Right hindlimb (tissue), 1 donor: Measurements from ENCODE around the gene LHFPL3.
"Not testable (repeated sequence)": the region's sequence is repeated elsewhere in the genome, so short reads cannot be mapped to it uniquely, and the experiment has no call there.

Experiments
- DNase-seq: peaks from one replicate; pipeline ENCODE4 v3.0.0-alpha.2; 2018

Gene LHFPL3

DNA sequence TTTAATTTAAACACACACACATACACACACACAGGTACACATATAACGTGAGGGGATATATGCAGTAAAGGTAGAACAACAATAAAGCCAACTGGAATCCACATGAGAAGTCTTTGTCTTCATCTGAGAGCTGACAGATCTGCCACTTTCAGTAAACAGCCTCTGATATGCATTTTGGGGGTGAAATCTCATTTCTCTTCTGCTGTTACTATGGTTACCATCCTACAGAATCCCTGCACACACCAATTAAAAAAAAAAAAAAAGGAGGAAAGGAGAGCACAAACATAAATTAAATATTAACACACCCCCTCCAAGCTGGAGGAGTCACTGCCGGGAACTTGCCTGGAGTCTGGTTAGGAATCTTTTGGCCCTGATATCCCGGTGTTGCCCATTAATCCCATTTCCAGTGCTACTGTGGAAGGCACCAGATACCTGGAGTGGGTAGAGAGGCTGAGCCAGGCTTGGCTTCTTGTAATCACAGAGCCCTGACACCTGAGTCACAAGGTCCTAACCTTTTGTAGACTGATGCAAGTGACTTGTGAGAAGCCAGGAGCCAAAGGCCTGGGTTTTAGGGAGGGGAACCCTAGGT, 169.1 kb downstream of the LHFPL3 start:
- DNase-seq, result no peak

DNA sequence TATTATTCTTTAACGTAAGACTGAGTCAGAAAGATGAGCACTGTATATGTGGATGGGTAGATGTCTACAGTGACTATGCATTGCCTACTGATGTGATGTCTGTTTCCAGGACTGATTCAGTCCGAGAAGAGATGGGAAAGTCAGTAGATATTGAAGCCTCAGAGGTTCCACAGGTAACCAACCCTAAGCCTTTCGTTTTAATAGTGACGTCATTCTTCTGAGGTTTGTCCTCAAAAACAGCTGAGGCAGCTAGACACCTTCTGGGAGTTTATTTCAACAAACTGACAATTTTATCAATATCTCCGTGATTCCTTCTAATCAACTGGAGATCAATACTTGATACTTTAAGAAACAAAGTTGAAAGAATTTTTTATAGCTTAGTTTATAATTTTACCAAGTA, 171.6 kb downstream of the LHFPL3 start:
- no peak for DNase-seq

DNA sequence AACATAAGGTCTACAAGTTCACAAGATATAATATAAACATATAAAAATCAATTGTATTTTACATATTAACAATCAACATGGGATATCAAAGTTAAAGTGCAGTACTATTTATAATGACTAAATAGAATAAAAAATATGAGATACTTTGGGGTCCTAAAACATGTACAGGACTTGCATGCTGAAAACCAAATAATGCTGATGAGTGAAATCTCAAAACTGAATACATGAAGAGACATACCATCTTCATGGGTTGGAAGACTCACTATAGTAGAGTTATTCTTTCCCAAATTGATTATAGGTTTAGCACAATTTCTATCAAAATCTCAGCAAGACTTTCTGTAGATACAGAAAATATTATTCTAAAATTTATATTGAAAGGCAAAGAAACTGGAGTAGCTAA, 181.5 kb downstream of the LHFPL3 start:
- DNase-seq, result no peak

DNA sequence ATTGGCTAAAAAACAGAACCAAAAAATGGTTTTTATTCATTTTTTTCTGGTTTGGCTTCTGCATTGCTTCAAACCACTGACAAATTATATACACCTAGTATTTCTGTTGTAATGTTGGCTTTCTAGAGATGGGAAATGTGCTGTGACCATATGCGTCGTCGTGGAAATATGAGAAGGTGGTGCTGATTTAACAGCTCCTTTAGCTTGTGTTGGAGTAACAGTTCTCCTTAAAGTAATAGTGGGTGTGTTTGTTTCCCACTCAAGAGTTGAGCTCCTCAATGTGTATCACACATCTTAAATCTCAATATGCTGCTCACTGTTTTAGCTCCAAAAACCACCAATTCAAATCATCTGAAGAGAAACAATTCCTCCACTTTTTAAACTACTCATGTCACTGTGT, 196.4 kb downstream of the LHFPL3 start:
- DNase-seq, result no peak

DNA sequence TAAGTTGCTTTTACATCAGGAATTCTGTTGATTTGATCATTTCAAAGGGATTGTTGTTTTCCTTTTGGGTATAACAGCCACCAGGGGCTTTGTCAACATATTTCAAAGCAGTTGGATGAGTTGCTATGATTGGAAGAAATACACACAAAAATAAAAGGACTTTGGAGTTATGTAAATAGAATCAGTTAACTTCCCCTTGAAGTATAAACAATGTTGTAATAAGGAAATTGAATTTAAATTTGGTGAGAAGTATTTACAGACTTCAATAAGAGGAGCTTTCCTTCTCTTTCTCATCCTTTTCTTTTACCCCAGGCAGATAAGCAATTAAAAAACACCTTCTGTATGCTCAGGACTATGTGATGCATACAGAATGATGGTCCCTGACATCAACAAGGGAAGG, 199.7 kb downstream of the LHFPL3 start:
- no peak for DNase-seq

DNA sequence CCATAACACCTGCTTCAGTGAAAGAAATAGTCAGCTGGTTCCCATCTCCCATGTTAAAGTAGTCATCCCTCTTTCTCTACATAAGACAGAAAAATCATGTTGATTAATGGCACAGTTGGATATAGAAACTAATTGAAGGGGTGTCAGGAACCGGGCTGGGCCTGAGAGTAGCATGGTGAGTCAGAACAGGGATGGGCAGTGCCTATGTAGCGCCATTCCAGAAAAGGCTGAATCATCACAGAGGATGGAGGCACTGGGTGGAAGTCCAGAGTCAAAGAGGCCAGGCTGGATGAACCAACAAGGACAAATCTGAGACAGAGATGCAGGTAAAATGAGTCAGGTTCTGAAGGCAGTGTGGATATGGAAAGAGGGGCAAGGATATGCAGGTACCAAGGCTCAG, 201.2 kb downstream of the LHFPL3 start:
- DNase-seq, result no peak

DNA sequence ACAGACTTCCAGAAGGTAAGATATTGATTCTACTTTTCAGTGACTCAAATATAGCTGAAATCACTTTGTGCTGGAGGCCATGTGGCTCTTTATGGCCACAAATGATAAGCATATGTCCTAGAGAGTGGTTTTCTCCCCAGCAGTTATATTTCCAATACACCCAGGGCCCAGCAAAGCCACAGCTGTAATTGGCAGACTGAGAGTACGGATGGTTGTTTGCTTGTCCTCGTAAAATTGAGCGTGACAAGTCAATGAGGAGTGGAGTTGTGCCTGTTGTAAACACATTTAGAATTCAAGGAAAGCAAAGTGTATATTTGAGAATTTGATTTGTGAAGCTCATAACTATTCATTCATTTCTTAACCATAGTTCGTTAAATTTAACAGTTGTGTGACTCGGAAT, 201.8 kb downstream of the LHFPL3 start:
- no peak for DNase-seq

DNA sequence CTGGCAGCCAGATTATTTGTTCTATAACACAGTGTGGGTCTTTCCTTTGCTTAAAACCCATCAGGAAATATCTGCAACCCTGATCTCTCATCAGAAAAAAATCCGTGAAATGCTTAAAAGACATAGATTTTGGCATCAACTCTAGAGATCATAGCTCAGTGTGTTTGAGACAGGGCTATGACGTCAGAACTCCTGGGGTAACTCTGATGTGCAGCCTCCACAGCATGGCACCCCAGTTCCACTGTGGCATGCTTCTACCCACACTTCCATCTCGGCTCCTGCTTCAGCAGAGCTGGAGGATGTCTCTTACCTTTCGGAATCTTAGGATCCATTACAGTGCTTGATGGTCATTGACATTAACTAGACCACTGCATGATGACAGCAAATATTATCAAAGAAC, 205.7 kb downstream of the LHFPL3 start:
- DNase-seq, result no peak

DNA sequence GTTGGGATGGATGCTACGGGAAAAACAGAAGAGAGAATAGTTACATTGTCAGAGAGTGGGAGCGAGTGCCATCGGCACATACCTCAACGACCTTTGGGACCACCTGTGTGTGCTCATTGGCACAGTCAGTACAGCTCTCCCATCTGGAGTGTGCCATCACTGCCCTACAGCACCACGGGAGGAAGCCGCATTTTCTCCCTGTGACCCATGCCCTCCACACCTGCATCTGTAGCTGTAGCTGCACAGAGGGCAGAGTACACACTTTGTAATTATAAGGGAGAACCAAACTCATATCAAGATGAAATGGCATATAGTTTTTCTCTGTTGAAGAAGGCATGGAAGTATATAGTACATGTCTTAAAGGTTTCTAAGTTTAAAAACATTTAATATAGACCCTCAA, 207.4 kb downstream of the LHFPL3 start:
- no peak for DNase-seq

DNA sequence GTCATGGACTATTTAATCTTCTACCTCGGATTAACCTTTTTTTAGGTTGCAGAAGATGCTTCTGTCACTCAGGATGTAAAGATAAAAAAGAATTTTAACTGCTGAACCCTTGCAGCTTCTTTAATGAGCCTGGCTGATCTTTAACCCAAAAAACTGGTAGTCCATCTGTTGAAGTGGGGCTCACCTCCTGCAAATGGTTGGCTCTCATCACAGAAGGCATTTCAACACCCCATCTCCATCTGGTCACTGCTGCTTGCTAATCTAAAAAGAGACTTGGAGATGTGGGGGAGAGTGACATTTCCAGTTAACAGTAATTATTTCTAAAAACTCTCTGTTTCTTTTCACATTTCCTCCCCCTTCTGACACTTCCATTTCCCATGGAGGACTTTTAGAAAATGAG, 208.6 kb downstream of the LHFPL3 start:
- DNase-seq, result no peak

DNA sequence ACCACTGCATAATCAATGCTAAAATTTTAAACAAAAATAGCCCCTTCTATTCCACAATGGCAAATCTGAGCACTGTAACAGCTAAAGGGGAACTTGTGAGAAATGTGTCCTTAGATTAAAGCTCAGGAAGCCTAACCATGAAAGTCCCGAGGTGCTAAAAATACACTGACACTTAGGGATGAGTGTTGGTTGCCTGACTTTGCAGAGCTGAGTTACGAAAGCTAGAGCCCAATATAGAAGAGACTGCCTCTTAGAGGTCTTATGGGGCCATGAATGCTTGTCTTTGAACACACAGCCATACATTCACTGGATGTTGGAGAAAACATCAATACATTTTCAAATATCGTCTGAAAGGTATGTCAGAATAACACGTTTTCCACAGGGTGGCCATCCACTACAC, 209.7 kb downstream of the LHFPL3 start:
- no peak for DNase-seq

DNA sequence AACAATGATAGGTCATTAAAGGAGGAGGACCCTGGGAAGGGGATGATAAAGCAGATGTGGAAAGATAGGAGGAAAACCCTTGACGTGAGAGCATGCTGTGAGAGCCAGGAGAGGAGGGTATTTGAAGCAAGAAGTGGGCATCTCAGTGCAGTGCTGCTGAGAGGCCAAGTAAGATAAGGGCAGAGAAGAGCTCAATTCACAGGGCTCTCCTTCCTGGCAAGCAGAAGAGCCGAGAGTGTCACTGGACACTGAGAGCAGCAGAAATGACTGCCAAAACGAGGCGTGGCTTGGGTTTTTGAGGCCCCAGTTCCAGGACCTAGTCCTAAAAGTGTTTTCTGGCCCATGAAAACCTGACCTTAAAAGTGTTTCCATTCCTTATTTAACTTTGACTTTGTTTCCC, 213.5 kb downstream of the LHFPL3 start:
- no peak for DNase-seq

DNA sequence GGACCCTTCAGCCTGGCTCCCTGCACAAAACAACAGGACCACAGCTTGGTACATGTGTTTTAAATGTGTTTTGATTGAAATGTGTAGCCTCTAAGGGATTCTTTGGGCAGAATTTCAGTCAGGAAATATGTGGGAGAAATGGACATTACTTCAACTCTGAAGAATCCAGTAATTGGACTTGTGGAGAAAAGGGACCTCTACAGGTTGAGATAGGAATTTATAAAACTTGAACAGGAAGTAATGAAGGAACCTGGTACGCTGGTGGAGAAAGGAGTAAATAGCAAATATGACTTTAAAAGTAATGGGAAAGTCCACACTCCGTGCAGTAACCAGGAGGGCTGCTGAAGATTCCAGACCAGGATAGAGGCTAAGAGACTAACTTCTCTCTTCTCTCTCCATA, 220.5 kb downstream of the LHFPL3 start:
- no peak for DNase-seq

DNA sequence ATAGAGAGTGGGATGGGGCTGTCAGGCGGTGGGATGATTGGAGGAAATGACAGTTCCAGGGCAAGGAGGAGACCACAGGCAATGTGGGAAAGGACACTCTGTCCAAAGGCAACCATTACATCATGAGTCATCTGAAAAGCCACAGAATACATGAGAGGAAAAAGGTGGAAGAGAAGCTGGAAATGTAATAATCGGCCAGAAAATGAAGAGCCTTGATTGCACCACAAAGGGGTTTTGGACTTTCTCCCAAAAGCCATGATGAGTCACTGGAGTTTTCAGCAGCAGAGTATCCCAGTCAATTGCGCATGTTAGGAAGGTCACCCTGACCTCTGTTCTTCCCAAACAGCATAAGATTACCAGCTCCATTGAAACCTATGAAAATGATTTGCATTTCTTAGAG, 222.0 kb downstream of the LHFPL3 start:
- DNase-seq, result no peak

DNA sequence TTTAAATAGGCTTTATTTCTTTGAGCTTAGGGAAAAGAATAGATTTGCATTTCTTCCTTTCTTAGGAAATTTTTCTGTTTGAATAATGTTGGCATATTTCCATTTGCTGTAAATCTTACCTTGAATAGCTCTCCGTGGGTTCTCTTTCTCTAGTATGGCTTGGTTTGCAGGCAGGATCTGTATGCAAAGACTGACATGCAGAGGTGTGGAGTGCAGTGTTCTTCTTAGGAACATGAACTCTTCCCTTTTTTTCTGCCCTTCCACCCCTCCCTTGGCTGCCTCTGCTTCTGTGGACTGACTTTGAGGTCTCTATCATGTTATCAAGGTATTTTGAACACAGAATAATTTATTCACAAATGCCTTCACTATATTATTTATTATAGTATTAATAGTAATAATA, 222.8 kb downstream of the LHFPL3 start:
- no peak for DNase-seq

DNA sequence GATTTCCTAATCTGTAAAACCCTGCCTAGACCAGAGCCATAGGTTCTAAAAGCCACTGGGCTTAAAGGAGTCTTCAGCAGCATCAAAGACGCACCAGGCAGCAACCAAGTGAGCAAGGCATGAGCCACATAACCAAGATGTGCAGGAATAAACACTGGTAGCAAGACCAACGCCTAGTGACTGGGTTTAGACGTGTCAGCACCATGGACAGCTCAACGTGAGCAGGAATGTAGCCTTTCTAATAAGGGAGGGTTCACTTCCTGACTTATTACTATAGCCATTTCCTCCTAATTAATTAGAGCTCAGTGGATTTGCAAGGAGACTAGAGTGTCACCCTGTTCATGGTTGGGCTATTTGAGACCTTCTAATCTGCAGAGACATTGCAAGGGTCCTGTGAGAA, 223.7 kb downstream of the LHFPL3 start:
- DNase-seq, result peak; percentile 39

DNA sequence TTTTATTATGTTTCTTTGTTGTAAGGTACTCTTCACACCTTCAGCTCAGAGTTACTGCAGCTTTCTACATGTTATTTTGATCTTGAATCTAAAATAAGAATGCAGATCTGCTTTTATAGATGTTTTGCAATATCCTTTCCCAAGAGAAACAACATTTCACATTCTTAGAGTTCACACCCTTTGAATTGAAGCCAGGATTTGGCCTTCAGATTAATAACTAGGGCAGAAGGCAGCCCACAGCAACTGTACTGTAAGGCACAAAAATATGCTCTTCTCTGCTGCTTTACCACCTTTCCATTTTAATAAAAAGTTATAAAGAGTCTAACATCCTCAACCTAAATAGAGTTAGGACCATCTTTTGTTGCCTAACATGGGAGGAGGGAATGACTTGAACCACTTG, 224.7 kb downstream of the LHFPL3 start:
- no peak for DNase-seq

DNA sequence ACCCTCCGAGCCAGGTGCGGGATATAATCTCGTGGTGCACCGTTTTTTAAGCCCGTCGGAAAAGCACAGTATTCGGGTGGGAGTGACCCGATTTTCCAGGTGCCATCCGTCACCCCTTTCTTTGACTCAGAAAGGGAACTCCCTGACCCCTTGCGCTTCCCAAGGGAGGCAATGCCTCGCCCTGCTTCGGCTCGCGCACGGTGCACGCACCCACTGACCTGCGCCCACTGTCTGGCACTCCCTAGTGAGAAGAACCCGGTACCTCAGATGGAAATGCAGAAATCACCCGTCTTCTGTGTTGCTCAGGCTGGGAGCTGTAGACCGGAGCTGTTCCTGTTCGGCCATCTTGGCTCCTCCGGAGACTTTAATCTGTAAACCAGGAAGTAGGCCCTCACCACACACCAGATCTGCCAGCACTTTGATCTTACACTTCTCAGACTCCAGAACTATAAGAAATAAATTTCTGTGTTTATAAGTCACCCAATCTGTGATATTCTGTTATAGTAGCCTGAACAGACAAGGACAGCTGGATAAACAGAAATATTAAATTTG, 235.0 kb downstream of the LHFPL3 start:
- DNase-seq, result not testable (repeated sequence)

DNA sequence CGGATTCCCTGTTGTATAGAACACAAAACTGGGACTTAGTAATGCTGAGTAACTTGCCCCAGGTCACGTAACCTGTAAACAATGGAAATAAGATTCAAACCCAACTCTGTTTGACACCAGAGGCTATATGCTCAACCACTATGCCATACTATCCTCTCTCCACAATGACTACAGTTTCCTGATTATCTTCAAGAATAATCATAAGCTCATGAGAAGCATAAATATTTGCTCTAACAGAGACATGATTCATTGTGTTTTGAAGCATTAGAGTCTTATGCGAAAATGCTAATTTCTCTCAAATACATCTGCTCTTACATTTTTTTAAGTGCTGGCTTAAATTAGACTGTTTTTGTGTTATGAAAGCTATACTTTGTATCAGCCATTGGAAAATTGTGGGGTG, 241.3 kb downstream of the LHFPL3 start:
- no peak for DNase-seq

DNA sequence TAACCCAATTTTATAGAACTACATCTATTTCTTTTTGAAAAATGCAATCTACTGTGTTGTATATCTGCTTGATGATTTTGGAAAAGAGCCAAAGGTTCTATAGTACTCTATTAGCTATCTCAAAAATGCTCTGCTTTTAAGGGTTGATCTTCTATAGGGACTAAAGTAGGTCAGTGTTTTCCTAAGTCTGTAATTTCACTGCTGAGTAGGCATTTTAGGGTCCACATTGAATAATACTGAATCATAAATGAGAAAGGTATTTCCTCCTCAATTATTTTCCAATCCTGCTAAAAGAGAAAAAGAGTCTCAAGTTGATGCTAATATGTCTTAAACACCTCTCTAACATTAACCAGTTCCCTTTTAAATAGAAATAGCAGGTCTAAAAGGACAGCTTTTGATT, 244.2 kb downstream of the LHFPL3 start:
- no peak for DNase-seq

DNA sequence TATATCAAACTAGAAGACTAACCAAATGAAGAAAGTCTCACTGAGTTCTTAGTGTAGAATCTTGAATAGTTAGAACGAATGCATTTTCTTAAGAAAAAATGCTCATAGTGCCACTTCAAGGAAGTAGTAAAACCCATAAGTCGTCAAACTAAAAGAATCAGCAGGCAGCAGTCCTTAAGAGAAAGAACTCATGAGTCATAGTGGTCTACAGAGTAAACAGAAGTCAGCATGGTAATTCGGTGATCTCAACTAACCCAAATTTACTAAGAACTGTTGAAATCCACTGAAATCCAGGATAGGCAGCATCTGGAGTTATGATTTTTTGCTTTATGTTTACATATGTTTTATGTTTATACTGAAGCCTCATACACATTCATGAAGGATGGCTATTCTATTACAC, 256.2 kb downstream of the LHFPL3 start:
- no peak for DNase-seq

DNA sequence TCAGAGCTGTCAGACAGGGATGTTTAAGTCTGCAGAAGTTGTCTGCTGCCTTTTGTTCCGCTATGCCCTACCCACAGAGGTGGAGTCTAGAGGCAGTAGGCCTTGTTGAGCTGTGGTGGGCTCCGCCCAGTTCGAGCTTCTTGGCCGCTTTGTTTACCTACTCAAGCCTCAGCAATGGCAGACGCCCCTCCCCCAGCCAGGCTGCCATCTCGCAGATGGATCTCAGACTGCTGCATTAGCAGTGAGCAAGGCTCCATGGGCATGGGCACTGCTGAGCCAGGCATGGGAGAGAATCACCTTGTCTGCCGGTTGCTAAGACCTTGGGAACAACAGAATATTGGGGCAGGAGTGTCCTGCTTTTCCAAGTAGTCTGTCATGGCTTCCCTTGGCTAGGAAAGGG, 267.2 kb downstream of the LHFPL3 start:
- DNase-seq, result not testable (repeated sequence)

DNA sequence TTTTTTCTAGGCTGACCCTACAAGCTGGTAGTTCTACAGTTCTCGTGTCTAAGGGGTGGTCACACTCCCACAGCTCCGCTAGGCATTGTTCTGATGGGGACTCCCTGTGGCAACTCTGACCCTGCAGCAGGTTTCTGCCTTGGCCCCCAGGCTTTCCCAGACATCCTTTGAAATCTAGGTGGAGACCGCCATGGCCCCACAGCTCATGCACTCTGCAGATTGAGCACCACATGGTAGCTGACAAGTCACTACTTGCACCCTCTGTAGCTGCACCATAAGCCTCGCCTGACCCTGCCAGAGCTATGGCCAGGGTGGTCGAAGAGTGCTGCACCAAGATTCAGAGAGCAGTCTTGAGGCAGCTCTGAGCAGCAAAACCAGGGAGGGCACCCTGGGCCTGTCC, 275.6 kb downstream of the LHFPL3 start:
- no peak for DNase-seq

DNA sequence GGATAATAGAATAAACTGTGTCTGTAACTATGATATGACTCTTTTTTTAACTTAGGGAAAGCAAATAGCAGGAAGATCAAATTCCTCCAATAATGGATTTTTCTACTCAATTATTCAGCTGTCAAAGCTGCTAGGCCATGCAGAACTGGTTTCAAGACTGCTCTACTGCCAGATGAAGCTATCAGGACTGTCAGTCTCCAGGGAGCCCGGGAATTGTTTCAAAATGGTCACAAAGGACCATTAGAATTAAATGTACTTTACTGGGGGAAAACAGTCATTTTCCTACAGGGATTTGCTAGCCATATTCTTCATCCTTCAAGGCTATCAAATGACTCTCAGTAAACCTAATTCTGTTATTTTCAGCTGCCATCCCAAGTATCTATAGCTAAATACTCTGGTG, 276.3 kb downstream of the LHFPL3 start:
- no peak for DNase-seq

DNA sequence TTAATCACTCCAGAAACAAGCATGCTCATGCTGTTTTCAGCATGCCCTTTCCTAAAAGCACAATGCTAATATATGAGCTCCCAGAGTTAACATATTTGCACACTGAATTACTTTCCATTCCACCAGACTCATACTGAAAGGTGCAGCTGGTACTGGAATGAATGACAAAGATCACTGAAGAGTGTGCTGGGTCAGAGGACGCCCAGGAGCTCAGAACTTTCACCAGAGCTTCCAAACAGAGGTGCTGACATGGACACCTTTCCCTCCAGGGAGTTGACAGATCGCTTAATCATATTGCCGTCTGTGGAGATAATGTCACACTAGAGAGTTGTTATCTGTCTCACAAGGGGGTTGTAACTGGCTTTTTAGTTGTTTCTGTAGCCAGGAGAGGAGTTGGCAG, 292.9 kb downstream of the LHFPL3 start:
- no peak for DNase-seq

DNA sequence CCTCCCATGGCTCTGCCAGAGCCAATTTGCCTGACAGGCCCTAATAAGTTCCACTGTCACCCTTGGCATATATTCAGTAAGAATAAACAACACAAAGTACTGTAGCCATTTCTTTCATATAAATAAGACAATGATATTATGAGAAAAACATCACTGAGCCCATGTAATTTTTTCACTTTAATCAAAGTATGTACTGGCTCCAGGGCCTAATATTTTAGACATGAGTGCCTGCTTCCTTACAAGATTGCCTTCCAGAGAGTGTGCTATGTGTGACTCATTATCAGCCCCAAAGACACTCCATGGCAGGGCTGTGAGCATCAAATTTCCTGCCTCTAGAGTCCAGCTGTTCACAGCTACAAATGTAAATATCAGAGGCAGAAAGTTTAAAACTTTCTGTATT, 297.6 kb downstream of the LHFPL3 start:
- DNase-seq, result no peak
